BJ (cell line): Measurements from ENCODE around the gene FBXO8. TPM values are rescaled to one million over a fixed set of nuclear protein-coding genes. Genes with fewer than 3 reads are reported as not detected.

Experiments used
- CTCF ChIA-PET: fragments of 350-600 bp; formaldehyde crosslinking; extraction: SDS; loops from one replicate; lab custom pipeline; 2021; ENCODE audit warnings: antibody characterized with exemption, inconsistent platforms; lab: Yijun Ruan, JAX
- POLR2A ChIA-PET: fragments of 300-600 bp; sonication (Branson Sonifier 250); formaldehyde crosslinking; extraction: SDS; loops from one replicate; lab custom pipeline; 2021; ENCODE audit warnings: antibody characterized with exemption; lab: Charles Lee
- DNase-seq: peaks from one replicate; pipeline ENCODE4 v3.0.0-alpha.2; 2011; ENCODE audit warnings: low read depth
- H3K27me3 ChIP-seq: 2 replicates; pipeline ENCODE4 v1.6.0; 2011; ENCODE audit warnings: low read length; ENCODE audit not compliant: control insufficient read depth, insufficient read depth
- H3K36me3 ChIP-seq: 2 replicates; pipeline ENCODE4 v1.5.1; 2011; ENCODE audit warnings: low read length; ENCODE audit not compliant: control insufficient read depth, insufficient read depth
- H3K4me3 ChIP-seq: 2 replicates; pipeline ENCODE4 v1.5.1; 2011; ENCODE audit warnings: low read depth, mild to moderate bottlenecking, control low read depth, low read length
- polyA plus RNA-seq: library from polyadenylated mRNA; depleted of rRNA; stranded (reverse); fragments of >200 nt; gene quantifications from 2 replicates; pipeline ENCODE4 v1.2.3, GENCODE V29; 2011
- TF ChIP-seq, protein P1 (sequence below): IDR thresholded peaks from 2 replicates; pipeline ENCODE4 v1.5.1; 2011; ENCODE audit warnings: low read depth, mild to moderate bottlenecking, control low read depth, inconsistent platforms, low read length, moderate library complexity; ENCODE audit not compliant: insufficient read depth

FBXO8 gene
- polyA plus RNA-seq, 1 experiment: 19.5 TPM

DNA sequence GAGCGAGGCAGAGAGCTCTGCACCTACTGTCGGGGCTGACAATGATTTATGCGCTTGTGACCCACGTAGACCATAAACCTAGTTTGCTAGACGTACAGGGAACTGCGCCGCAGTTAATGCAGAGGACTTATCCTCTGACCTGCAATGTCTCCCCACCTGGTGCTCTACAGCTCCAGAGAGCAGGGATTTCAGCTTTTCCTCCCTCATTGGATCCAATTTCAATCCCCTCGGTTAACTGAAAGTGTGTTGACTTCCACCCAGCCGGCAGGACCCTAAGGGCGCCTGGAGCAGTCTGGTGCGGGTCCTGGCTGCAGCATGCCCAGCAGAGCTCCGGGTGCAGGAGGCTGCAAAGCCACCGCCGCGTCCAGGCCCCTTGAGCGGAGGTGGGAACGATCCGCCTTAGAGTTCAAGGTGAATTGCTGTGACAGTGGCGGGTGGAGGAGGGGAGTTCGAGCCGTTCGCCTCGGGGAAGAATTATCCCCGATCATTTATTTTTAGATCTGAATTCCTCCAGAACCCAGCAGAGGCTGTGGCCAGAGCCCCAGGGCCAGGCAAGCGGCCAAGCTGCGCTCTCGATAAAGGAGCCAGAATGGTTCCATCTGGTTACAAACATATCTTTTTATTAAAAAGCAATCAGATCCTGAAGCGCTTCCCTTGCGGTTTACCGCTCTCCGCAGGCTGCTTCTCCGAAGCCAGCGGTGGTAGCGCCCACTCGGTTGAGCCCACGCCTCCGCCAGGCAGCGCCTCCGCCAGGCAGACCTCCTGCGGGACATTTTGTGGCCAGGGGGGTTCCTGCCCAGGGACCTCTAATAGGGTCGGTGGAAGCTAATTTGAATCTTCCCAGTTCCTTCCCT, 66.0 kb downstream of the FBXO8 start:
- TF ChIP-seq, protein P1, sequence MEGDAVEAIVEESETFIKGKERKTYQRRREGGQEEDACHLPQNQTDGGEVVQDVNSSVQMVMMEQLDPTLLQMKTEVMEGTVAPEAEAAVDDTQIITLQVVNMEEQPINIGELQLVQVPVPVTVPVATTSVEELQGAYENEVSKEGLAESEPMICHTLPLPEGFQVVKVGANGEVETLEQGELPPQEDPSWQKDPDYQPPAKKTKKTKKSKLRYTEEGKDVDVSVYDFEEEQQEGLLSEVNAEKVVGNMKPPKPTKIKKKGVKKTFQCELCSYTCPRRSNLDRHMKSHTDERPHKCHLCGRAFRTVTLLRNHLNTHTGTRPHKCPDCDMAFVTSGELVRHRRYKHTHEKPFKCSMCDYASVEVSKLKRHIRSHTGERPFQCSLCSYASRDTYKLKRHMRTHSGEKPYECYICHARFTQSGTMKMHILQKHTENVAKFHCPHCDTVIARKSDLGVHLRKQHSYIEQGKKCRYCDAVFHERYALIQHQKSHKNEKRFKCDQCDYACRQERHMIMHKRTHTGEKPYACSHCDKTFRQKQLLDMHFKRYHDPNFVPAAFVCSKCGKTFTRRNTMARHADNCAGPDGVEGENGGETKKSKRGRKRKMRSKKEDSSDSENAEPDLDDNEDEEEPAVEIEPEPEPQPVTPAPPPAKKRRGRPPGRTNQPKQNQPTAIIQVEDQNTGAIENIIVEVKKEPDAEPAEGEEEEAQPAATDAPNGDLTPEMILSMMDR: no peak
- H3K27me3 ChIP-seq: peaks cover 38% of the 10 kb centered on the region
- peak; percentile 37 for DNase-seq
- no peaks in the 10 kb centered on the region for H3K36me3 ChIP-seq
- H3K4me3 ChIP-seq: peak overlapping the region; percentile 29
- POLR2A ChIA-PET: no interaction called here
- CTCF ChIA-PET: interaction anchor here (1.3 kb wide), 1 partner anchor 60 kb away, joined by 3 read pairs; no protein-coding TSS in a partner anchor

DNA sequence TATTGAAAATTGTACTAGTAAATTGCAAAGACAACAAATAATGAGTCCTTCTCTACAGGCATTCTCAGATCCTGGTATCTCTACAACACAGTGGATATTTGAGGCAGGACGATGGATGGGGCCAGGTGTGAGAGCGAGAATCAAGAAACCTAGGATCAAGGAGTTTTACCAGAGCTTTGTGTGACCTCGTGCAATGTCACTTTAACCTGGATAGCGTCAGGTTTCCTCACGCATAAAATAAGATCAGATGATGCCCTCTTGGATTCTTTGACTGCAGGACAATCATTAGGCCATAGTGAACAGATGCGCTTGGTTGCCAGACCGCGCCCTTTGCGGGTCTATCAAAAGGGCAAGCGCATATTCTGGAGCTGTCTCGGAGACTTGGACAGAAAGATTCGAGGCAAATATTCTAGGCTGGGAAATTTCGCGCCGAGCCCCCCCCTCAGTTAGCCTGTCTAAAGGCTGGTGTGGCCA, 66.6 kb downstream of the FBXO8 start:
- peaks cover 41% of the 10 kb centered on the region for H3K27me3 ChIP-seq
- ChIA-PET POLR2A (no interaction called here), CTCF (interaction anchor here (0.6 kb wide), 1 partner anchor 96 kb away, joined by 4 read pairs; no protein-coding TSS in a partner anchor)
- H3K4me3 ChIP-seq: no peak overlapping the region
- TF ChIP-seq, protein P1: no peak
- no peaks in the 10 kb centered on the region for H3K36me3 ChIP-seq
- no peak for DNase-seq

DNA sequence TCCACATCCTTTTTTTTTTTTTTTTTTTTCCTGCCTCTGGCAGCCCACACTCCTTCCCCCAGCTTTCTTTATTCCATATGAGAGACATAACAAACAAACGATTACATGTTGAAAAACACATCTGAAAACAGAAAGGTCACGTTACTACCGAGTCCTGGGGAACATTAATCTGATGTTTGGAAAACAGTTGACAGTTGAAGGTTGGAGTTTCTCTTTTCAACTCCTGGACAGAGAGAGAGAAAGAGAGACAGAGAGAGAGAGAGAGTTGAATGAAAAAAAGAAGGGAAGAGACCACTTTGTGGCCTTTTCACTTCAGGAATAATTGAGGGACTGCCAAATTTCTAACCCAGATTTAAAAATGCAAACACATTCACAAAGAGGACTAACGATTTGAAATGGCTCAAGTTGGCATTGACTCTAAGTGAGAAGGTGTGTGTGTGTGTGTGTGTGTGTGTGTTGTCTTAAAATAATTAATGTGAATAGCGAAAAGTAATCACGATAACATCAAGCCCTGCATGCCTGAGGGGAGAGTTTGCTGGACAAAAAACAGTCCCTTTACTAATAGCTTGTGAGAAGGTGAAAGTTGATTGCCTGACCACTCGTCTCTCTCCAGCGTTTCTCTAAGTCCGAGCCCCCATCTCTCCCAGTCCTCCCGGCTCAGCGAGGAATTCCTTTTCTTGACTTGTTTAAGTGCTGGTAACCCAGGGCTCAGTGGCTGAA, 67.3 kb downstream of the FBXO8 start:
- ChIA-PET CTCF (interaction anchor here (0.6 kb wide), 1 partner anchor 95 kb away, joined by 4 read pairs; no protein-coding TSS in a partner anchor), POLR2A (no interaction called here)
- Histone ChIP-seq H3K4me3 (no peak overlapping the region), H3K36me3 (no peaks in the 10 kb centered on the region), H3K27me3 (peaks cover 42% of the 10 kb centered on the region)
- DNase-seq: no peak
- TF ChIP-seq, protein P1: no peak

DNA sequence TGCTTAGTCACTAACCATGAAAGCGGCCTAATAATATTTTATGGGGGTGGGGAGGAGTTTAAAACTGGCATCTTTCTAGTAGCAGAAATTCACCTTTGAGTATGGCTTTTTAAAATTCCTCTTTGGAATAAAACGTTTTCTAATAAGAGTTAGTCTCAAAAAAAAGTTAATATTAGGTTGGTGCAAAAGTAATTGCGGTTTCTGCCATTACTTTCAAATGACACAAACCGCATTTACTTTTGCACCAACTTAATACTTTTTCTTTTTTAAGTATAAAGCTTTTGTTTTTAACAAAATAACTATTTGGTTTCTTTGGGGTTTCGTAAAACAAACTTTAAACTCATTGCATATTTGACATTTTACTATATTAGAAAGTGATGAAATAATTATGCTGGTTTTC, 68.4 kb downstream of the FBXO8 start:
- ChIA-PET CTCF (no interaction called here), POLR2A (no interaction called here)
- peaks cover 42% of the 10 kb centered on the region for H3K27me3 ChIP-seq
- no peaks in the 10 kb centered on the region for H3K36me3 ChIP-seq
- no peak overlapping the region for H3K4me3 ChIP-seq
- TF ChIP-seq, protein P1: no peak
- no peak for DNase-seq
